Stimulated activated naive B cell treated with anti-CD40 and anti-IgM and Interleukin-4, amounts not matched to agents 10 μg/mL and 1 μg/mL and 100 μg/mL, for 72 hours (primary cell): ENCODE data around the gene PRKCE.

ENCODE experiments used
- ATAC-seq, 2 donors: fragments of 150-1000 bp; cut with Tn5 transposase; replicated peaks; 2 replicates each; pipeline ENCODE4 v1.10.0; 2021; ENCODE audit warnings: moderate library complexity in 1 of 2
- DNase-seq: peaks from one replicate; pipeline ENCODE4 v3.0.0; 2021
- H3K27ac Mint-ChIP-seq: one replicate; pipeline ENCODE4 v1.8.0; 2022; ENCODE audit warnings: mild to moderate bottlenecking, mixed read lengths
- H3K27me3 Mint-ChIP-seq, 2 donors: one replicate each; pipeline ENCODE4 v1.8.0; 2022; ENCODE audit warnings: mixed read lengths in 2 of 2
- H3K36me3 Mint-ChIP-seq, 2 donors: one replicate each; pipeline ENCODE4 v1.8.0; 2022; ENCODE audit warnings: mixed read lengths in 2 of 2, mild to moderate bottlenecking in 1 of 2
- H3K4me1 Mint-ChIP-seq, 2 donors: one replicate each; pipeline ENCODE4 v1.8.0; 2022; ENCODE audit warnings: mixed read lengths in 2 of 2, mild to moderate bottlenecking in 1 of 2
- H3K4me3 Mint-ChIP-seq, 2 donors: one replicate each; pipeline ENCODE4 v1.8.0; 2022; ENCODE audit warnings: mild to moderate bottlenecking in 2 of 2, mixed read lengths in 2 of 2, moderate library complexity in 1 of 2
- H3K9me3 Mint-ChIP-seq, 2 donors: one replicate each; pipeline ENCODE4 v1.8.0; 2022; ENCODE audit warnings: mixed read lengths in 2 of 2, mild to moderate bottlenecking in 1 of 2

PRKCE gene

DNA sequence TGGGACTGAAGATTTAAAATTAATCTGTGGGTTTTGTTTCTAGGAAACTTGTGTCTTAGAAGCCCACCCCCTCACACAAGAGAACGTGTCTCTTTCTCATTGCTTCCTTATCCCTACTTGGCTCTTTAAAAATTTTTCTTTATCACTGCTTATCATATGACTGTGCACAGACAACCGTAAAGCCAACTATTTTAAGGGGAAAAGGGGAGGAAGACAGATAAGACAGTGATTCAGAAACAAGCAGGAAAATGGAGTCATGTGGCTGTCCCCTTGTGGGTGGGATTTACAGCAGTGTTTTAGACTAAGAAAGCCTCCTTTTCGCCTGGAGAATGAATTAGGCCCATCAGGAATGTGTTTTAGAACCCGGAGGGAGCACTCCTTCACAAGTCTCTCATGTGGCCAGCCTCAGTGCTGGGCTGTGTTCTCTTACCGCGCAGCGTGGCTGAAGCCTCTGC is 17.6 kb downstream of the PRKCE start:
- DNase-seq: no peak
- Mint-ChIP-seq H3K4me3 (no peak overlapping the region), H3K4me1 (peaks cover 20 to 61% of the 10 kb centered on the region in 2 donors), H3K9me3 (peaks cover 3 to 4% of the 10 kb centered on the region in 2 donors), H3K36me3 (peaks cover 12 to 17% of the 10 kb centered on the region in 2 donors), H3K27ac (peak overlapping the region; percentile 48), H3K27me3 (no peaks in the 10 kb centered on the region)
- peak; percentile 16 to 33 for ATAC-seq

GRCh38 chr2:45670646-45671045 is 19.2 kb downstream of the PRKCE start:
- H3K36me3 Mint-ChIP-seq: peaks cover 12 to 17% of the 10 kb centered on the region in 2 donors
- H3K27ac Mint-ChIP-seq: no peak overlapping the region
- no peak for DNase-seq
- no peaks in the 10 kb centered on the region for H3K27me3 Mint-ChIP-seq
- H3K9me3 Mint-ChIP-seq: peaks cover 3 to 4% of the 10 kb centered on the region in 2 donors
- no peak for ATAC-seq
- peaks cover 30 to 64% of the 10 kb centered on the region in 2 donors for H3K4me1 Mint-ChIP-seq
- H3K4me3 Mint-ChIP-seq: no peak overlapping the region

DNA sequence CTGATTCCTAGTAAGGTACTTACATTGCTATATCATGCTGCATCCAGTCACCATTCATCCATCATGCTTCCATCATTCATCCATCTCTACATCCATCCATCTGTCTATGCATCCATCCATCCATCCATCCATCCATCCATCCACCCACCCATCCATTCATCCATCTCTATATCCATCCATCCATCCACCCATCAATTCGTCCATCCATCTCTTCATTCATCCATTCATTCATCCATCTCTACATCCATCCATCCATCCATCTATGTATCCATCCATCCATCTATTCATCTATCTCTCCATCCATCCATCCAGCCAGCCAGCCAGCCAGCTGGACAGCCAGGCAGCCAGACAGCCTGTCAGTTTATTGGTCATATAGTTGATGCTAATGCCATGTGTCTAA is 20.7 kb downstream of the PRKCE start:
- H3K4me1 Mint-ChIP-seq: peaks cover 37 to 69% of the 10 kb centered on the region in 2 donors
- DNase-seq (no peak), ATAC-seq (no peak)
- H3K4me3 Mint-ChIP-seq: no peak overlapping the region
- peaks cover 11 to 12% of the 10 kb centered on the region in 2 donors for H3K36me3 Mint-ChIP-seq
- peaks cover 3 to 4% of the 10 kb centered on the region in 2 donors for H3K9me3 Mint-ChIP-seq
- no peaks in the 10 kb centered on the region for H3K27me3 Mint-ChIP-seq
- no peak overlapping the region for H3K27ac Mint-ChIP-seq

GRCh38 chr2:45674035-45674816 is 22.8 kb downstream of the PRKCE start:
- ATAC-seq (no peak), DNase-seq (no peak)
- peaks cover 39 to 63% of the 10 kb centered on the region in 2 donors for H3K4me1 Mint-ChIP-seq
- H3K4me3 Mint-ChIP-seq: no peak overlapping the region
- peaks cover 14 to 16% of the 10 kb centered on the region in 2 donors for H3K36me3 Mint-ChIP-seq
- H3K27me3 Mint-ChIP-seq: no peaks in the 10 kb centered on the region
- peak overlapping the region; percentile 39 for H3K27ac Mint-ChIP-seq
- peaks cover 3 to 4% of the 10 kb centered on the region in 2 donors for H3K9me3 Mint-ChIP-seq

DNA sequence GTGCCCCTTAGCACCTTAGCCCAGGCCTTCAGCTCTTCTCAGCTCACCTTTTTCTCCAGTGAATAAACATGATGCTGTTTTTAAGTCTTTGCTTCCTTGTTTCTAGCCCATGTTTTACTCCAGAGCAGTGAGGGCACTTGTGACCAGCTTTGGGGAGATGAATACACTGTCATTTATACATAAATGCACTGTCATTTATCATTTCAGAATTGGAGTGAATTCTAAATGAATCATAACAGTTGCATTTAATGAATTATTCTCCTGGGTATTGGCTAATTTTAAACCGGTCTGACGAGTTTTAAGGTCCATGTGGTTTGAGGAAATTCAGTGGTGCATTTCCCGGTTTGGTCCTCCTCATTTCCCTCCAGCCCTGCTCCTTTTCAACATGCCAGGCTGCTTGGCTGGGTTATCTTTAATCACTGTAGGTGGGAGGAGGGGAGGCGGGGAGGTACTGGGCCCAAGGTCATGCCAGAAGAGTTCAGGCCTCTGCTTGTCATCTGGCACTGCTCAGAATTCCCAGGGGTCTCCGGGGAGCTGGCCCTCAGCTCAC is 23.9 kb downstream of the PRKCE start:
- DNase-seq (no peak), ATAC-seq (peak; percentile 36 to 58)
- H3K27ac Mint-ChIP-seq: peak overlapping the region; percentile 62
- no peaks in the 10 kb centered on the region for H3K27me3 Mint-ChIP-seq
- peaks cover 44 to 65% of the 10 kb centered on the region in 2 donors for H3K4me1 Mint-ChIP-seq
- H3K4me3 Mint-ChIP-seq: no peak overlapping the region
- H3K36me3 Mint-ChIP-seq: peaks cover 14 to 16% of the 10 kb centered on the region in 2 donors
- peaks cover 3 to 4% of the 10 kb centered on the region in 2 donors for H3K9me3 Mint-ChIP-seq

DNA sequence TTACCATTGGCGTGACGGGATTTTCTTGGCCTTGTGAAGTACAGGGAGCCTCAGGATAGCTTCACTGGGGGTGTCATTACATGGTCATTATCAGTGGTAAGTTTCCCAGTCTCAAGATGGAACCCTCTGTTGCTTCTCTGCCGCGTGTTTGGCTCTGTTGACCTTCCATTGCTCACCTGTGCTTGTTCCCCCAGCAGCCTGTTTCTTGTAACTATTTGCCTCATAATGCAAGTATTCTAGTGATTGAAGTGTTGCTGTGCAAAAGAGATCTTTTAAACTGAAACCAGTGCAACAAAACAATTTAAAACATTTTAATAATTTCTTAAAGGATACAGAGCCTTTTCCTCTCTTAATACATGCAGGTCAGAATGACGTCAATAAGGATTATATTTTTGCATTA is 24.6 kb downstream of the PRKCE start:
- Mint-ChIP-seq H3K27me3 (no peaks in the 10 kb centered on the region), H3K36me3 (peaks cover 14 to 16% of the 10 kb centered on the region in 2 donors), H3K4me1 (peaks cover 44 to 62% of the 10 kb centered on the region in 2 donors), H3K27ac (peak overlapping the region; percentile 15), H3K4me3 (no peak overlapping the region), H3K9me3 (peaks cover 3 to 4% of the 10 kb centered on the region in 2 donors)
- no peak for ATAC-seq
- no peak for DNase-seq

GRCh38 chr2:45678791-45679348 is 27.4 kb downstream of the PRKCE start:
- H3K27ac Mint-ChIP-seq: no peak overlapping the region
- H3K27me3 Mint-ChIP-seq: no peaks in the 10 kb centered on the region
- H3K36me3 Mint-ChIP-seq: peaks cover 5 to 7% of the 10 kb centered on the region in 2 donors
- DNase-seq (no peak), ATAC-seq (no peak)
- no peak overlapping the region for H3K4me3 Mint-ChIP-seq
- peaks cover 47 to 63% of the 10 kb centered on the region in 2 donors for H3K4me1 Mint-ChIP-seq
- no peaks in the 10 kb centered on the region for H3K9me3 Mint-ChIP-seq

DNA sequence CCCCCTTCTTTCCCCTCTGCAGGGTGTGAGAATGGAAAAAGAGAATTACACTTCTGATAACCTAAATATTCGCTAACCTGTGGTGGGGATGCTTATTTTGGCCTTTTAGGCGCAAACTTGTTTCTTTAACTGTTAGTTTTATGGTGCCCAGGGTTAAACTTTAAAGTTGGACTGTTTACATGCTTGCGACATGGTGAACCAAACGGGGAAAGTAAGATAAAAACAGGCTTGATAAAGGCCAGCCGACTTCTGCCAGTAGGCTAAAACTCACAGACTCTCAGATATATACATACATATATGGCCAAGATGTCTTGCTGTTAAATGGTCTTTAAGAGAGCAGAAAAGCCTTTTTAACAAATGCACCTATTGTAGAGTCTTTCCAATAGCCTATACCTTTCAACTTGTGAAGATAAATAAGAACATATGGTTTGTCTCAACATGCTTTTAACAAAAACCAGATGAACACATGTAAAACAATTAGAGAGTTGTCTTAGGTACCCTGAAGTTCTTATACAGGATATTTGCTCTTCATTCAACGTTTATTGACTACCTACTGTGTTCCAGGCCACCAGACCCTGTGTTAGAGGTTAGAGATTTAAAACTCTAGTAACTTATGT is 29.0 kb downstream of the PRKCE start:
- H3K27ac Mint-ChIP-seq: no peak overlapping the region
- peaks cover 5 to 7% of the 10 kb centered on the region in 2 donors for H3K36me3 Mint-ChIP-seq
- DNase-seq (no peak), ATAC-seq (no peak)
- H3K9me3 Mint-ChIP-seq: no peaks in the 10 kb centered on the region
- H3K4me3 Mint-ChIP-seq: no peak overlapping the region
- peaks cover 35 to 59% of the 10 kb centered on the region in 2 donors for H3K4me1 Mint-ChIP-seq
- H3K27me3 Mint-ChIP-seq: no peaks in the 10 kb centered on the region

GRCh38 chr2:45681675-45682074 is 30.2 kb downstream of the PRKCE start:
- Mint-ChIP-seq H3K4me3 (no peak overlapping the region), H3K36me3 (peaks cover 5% of the 10 kb centered on the region in 2 donors), H3K27ac (peak overlapping the region; percentile 37), H3K4me1 (peaks cover 26 to 48% of the 10 kb centered on the region in 2 donors), H3K27me3 (no peaks in the 10 kb centered on the region), H3K9me3 (no peaks in the 10 kb centered on the region)
- peak; percentile 99 to 100 for ATAC-seq
- no peak for DNase-seq

DNA sequence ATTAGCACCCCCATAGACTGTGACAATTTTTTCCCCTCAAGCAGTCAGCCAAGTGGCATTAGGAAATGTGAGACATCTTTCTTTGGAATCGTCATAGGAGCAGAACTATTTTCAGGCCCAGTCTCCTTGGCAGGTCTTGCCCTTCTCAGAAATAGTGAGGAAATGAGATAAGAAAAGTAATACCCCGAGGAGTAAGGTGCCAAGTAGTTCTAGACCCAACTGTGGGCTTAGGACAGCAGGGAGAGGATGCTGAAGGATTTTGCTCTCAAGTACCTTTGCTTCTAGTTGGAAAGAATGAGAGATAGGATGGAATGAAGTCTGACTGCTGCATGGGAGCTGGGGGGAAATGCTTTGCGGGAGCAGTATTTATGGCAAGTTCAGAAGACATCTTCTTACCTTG is 31.8 kb downstream of the PRKCE start:
- Mint-ChIP-seq H3K27me3 (no peaks in the 10 kb centered on the region), H3K36me3 (peaks cover 0 to 2% of the 10 kb centered on the region in 2 donors), H3K9me3 (no peaks in the 10 kb centered on the region), H3K4me1 (peaks cover 21 to 46% of the 10 kb centered on the region in 2 donors), H3K4me3 (no peak overlapping the region), H3K27ac (no peak overlapping the region)
- DNase-seq (no peak), ATAC-seq (no peak)

- no peak overlapping the region for H3K4me3 Mint-ChIP-seq
- H3K4me1 Mint-ChIP-seq: peaks cover 18 to 50% of the 10 kb centered on the region in 2 donors
- no peaks in the 10 kb centered on the region for H3K27me3 Mint-ChIP-seq
- ATAC-seq: no peak
- no peaks in the 10 kb centered on the region for H3K9me3 Mint-ChIP-seq
- no peaks in the 10 kb centered on the region for H3K36me3 Mint-ChIP-seq
- no peak for DNase-seq
- no peak overlapping the region for H3K27ac Mint-ChIP-seq
Measured at GRCh38 chr2:45684756-45685155, 33.3 kb downstream of the PRKCE start.

DNA sequence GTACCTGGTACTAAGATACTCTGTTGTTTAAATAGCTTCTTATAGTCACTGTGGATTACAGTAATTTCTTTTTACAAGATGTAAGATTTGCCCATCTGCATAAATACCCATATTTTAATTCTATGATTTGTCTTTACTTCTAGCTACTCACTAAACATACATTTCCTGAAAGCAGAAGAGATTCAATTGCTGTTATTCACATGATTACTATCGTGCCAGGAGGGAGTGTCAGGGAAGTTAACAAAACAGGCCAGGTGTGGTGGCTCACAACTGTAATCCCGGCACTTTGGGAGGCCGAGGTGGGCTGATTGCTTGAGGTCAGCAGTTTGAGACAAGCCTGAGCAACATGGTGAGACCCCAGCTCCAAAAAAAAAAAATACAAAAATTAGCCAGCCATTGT is 33.8 kb downstream of the PRKCE start:
- peaks cover 21 to 48% of the 10 kb centered on the region in 2 donors for H3K4me1 Mint-ChIP-seq
- H3K27ac Mint-ChIP-seq: no peak overlapping the region
- ATAC-seq (no peak), DNase-seq (no peak)
- no peaks in the 10 kb centered on the region for H3K9me3 Mint-ChIP-seq
- no peak overlapping the region for H3K4me3 Mint-ChIP-seq
- no peaks in the 10 kb centered on the region for H3K36me3 Mint-ChIP-seq
- no peaks in the 10 kb centered on the region for H3K27me3 Mint-ChIP-seq

- Mint-ChIP-seq H3K4me1 (peaks cover 33 to 39% of the 10 kb centered on the region in 2 donors), H3K27me3 (no peaks in the 10 kb centered on the region), H3K4me3 (no peak overlapping the region), H3K9me3 (no peaks in the 10 kb centered on the region), H3K27ac (no peak overlapping the region), H3K36me3 (no peaks in the 10 kb centered on the region)
- DNase-seq: no peak
- no peak for ATAC-seq
Measured at GRCh38 chr2:45687964-45688363, 36.5 kb downstream of the PRKCE start.

GRCh38 chr2:45688479-45689298 is 37.2 kb downstream of the PRKCE start:
- no peak overlapping the region for H3K4me3 Mint-ChIP-seq
- no peaks in the 10 kb centered on the region for H3K9me3 Mint-ChIP-seq
- ATAC-seq (no peak), DNase-seq (no peak)
- peaks cover 28 to 32% of the 10 kb centered on the region in 2 donors for H3K4me1 Mint-ChIP-seq
- H3K27me3 Mint-ChIP-seq: no peaks in the 10 kb centered on the region
- no peaks in the 10 kb centered on the region for H3K36me3 Mint-ChIP-seq
- no peak overlapping the region for H3K27ac Mint-ChIP-seq
